ENCODE data around the gene SELENOO.

- TF ChIP-seq, protein P1, sequence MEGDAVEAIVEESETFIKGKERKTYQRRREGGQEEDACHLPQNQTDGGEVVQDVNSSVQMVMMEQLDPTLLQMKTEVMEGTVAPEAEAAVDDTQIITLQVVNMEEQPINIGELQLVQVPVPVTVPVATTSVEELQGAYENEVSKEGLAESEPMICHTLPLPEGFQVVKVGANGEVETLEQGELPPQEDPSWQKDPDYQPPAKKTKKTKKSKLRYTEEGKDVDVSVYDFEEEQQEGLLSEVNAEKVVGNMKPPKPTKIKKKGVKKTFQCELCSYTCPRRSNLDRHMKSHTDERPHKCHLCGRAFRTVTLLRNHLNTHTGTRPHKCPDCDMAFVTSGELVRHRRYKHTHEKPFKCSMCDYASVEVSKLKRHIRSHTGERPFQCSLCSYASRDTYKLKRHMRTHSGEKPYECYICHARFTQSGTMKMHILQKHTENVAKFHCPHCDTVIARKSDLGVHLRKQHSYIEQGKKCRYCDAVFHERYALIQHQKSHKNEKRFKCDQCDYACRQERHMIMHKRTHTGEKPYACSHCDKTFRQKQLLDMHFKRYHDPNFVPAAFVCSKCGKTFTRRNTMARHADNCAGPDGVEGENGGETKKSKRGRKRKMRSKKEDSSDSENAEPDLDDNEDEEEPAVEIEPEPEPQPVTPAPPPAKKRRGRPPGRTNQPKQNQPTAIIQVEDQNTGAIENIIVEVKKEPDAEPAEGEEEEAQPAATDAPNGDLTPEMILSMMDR (IDR thresholded peaks at IDR 0.05; ENCODE audit: poor library complexity) = no peak
- no peak for TF ChIP-seq EZH2 (IDR thresholded peaks at IDR 0.05; ENCODE audit: borderline replicate concordance)
These were observed 46.9 kb downstream of the SELENOO start for GRCh38 chr22:50247748-50248147.

Measured in hepatocyte (in vitro differentiated cells).